Measurements from ENCODE around the gene GADL1.

Gene GADL1

DNA sequence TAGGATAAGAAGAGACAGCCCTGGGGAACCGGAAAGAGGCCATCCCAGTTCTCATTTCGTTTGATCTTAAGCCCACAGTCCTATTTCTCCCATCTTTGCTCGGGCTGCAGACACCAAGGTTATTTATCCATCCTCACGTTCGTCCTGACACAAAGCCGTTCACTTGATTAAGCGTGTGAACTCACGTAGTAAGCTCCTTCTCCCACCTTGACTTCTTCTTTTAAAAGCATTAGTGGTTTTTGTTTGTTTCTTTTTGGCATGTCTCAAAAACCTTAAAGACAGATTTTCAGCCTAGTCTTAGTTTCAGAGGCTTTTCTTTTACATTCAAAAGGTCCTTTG lies 217.1 kb downstream of the GADL1 start:
- DNase-seq (ENCODE audit: low read depth, low spot score): no peak

DNA sequence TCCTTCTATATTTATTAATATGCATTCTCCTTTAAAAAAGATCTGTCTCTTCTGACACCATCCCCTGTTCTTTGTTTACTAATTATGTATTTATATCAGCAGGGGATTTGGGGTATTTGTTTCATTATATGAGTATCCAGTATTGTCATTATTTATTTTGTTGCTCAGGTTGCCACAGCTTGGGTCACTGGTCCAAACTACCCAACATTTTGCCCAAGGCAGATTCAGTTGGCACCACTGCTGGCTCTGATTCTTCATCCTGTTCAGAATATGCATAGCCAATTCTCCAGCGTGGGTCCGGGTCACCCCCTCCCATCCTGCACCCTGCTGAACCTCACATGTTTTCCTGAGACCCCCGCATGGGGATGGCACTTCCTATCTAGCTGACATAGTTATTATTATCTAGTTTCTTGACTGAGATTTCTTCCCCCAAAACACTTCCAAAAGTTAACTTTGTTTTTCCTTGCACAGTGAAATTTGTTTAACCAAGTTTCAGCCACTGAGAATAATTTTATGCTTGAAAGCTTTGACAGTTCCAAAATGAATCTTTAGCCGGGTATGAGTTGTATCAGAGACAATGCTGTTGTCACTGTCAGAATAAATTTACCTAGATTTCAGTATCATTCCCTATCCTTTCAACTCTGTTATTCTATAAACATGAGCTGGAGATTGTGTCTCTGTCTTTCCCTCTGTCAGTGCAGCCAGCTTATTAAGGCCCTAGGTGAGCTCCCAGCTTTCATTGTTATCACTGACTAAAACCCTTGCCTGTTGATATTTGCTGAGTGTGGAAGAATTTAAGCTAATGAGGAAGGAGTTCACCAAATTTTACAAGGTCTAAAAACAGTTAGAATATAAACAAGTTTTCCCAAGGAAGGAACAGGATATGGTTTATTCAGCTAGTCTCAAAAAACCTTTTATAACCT lies 217.8 kb downstream of the GADL1 start:
- DNase-seq (ENCODE audit: low read depth, low spot score): no peak

Data from ELF-1 (cell line).